ENCODE results near the gene ACKR2.

GRCh38 chr3:42831321-42831713 lies 22.1 kb downstream of the ACKR2 start:
- TF ChIP-seq SP1 (CRISPR knock-in tag; conservative IDR thresholded peaks at IDR 0.05) (no peak), NR2C2 (CRISPR knock-in tag; IDR thresholded peaks at IDR 0.05) (no peak), CTCF (IDR thresholded peaks at IDR 0.05) (peak; percentile 73), ETV6 (CRISPR knock-in tag; IDR thresholded peaks at IDR 0.05) (no peak), ZNF232 (CRISPR knock-in tag; IDR thresholded peaks at IDR 0.05) (no peak), E2F1 (CRISPR knock-in tag; IDR thresholded peaks at IDR 0.05) (no peak)
- TF ChIP-seq, protein P1, sequence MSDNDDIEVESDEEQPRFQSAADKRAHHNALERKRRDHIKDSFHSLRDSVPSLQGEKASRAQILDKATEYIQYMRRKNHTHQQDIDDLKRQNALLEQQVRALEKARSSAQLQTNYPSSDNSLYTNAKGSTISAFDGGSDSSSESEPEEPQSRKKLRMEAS (CRISPR knock-in tag; IDR thresholded peaks at IDR 0.05), result no peak
- TF ChIP-seq, protein P2, sequence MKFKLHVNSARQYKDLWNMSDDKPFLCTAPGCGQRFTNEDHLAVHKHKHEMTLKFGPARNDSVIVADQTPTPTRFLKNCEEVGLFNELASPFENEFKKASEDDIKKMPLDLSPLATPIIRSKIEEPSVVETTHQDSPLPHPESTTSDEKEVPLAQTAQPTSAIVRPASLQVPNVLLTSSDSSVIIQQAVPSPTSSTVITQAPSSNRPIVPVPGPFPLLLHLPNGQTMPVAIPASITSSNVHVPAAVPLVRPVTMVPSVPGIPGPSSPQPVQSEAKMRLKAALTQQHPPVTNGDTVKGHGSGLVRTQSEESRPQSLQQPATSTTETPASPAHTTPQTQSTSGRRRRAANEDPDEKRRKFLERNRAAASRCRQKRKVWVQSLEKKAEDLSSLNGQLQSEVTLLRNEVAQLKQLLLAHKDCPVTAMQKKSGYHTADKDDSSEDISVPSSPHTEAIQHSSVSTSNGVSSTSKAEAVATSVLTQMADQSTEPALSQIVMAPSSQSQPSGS (CRISPR knock-in tag; IDR thresholded peaks at IDR 0.05; ENCODE audit: borderline replicate concordance, low read depth), result no peak
- TF ChIP-seq, protein P3, sequence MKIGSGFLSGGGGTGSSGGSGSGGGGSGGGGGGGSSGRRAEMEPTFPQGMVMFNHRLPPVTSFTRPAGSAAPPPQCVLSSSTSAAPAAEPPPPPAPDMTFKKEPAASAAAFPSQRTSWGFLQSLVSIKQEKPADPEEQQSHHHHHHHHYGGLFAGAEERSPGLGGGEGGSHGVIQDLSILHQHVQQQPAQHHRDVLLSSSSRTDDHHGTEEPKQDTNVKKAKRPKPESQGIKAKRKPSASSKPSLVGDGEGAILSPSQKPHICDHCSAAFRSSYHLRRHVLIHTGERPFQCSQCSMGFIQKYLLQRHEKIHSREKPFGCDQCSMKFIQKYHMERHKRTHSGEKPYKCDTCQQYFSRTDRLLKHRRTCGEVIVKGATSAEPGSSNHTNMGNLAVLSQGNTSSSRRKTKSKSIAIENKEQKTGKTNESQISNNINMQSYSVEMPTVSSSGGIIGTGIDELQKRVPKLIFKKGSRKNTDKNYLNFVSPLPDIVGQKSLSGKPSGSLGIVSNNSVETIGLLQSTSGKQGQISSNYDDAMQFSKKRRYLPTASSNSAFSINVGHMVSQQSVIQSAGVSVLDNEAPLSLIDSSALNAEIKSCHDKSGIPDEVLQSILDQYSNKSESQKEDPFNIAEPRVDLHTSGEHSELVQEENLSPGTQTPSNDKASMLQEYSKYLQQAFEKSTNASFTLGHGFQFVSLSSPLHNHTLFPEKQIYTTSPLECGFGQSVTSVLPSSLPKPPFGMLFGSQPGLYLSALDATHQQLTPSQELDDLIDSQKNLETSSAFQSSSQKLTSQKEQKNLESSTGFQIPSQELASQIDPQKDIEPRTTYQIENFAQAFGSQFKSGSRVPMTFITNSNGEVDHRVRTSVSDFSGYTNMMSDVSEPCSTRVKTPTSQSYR (CRISPR knock-in tag; IDR thresholded peaks at IDR 0.05), result no peak
